IMR-90 (cell line): ENCODE results near the gene SPATA17. TPM values are rescaled to one million over a fixed set of nuclear protein-coding genes. Genes with fewer than 3 reads are reported as not detected.
A peak's percentile ranks its signal among the peaks of the same experiment; 100 is the strongest.

Experiments
- ATAC-seq: fragments of 200-7000 bp; cut with Tn5 transposase; 2 replicates; pipeline ENCODE4 v1.9.1; 2020; ENCODE audit warnings: low read depth, mild to moderate bottlenecking, moderate library complexity
- BruUV-seq: library from RNA; stranded (reverse); fragments of 400-500 nt; replicated peaks from 2 replicates; lab custom pipeline; 2021; lab: Mats Ljungman, UMichigan
- CTCF ChIA-PET: fragments of 300-600 bp; formaldehyde crosslinking; extraction: SDS; loops from one replicate; lab custom pipeline; 2021; ENCODE audit warnings: antibody characterized with exemption; lab: Yijun Ruan, JAX
- POLR2A ChIA-PET: fragments of 300-600 bp; sonication (Branson Sonifier 250); formaldehyde crosslinking; loops from one replicate; lab custom pipeline; 2022; ENCODE audit warnings: antibody characterized with exemption; ENCODE audit not compliant: unreplicated experiment; lab: Charles Lee
- DNase-seq: peaks from one replicate; pipeline ENCODE4 v3.0.0; 2013
- H2AFZ ChIP-seq: replicated peaks from 2 replicates; pipeline ENCODE3; 2013; ENCODE audit warnings: low read length, mild to moderate bottlenecking; ENCODE audit not compliant: poor library complexity
- H2AK5ac ChIP-seq: 2 replicates; pipeline ENCODE4 v1.6.1; 2013; ENCODE audit warnings: low read depth, low read length, inconsistent platforms
- H2AK9ac ChIP-seq: replicated peaks from 2 replicates; pipeline ENCODE3; 2013; ENCODE audit warnings: mild to moderate bottlenecking, low read depth, low read length, moderate library complexity; ENCODE audit not compliant: poor library complexity
- H2BK120ac ChIP-seq: 2 replicates; pipeline ENCODE4 v1.6.1; 2013; ENCODE audit warnings: low read depth, low read length, inconsistent platforms
- H2BK15ac ChIP-seq: 3 replicates; pipeline ENCODE4 v1.6.1; 2013; ENCODE audit warnings: low read depth, low read length, inconsistent platforms
- H2BK20ac ChIP-seq: 2 replicates; pipeline ENCODE4 v1.6.1; 2013; ENCODE audit warnings: low read depth, mild to moderate bottlenecking, inconsistent platforms, low read length, moderate library complexity
- H2BK5ac ChIP-seq: 2 replicates; pipeline ENCODE4 v1.6.1; 2013; ENCODE audit warnings: mild to moderate bottlenecking, low read depth, low read length, inconsistent platforms; ENCODE audit not compliant: poor library complexity, severe bottlenecking
- H3K14ac ChIP-seq: replicated peaks from 2 replicates; pipeline ENCODE4 v1.6.1; 2013; ENCODE audit warnings: low read depth, low read length, inconsistent platforms
- H3K18ac ChIP-seq: 2 replicates; pipeline ENCODE4 v1.6.1; 2013; ENCODE audit warnings: low read depth, low read length, control low read depth
- H3K23ac ChIP-seq: 2 replicates; pipeline ENCODE4 v1.6.1; 2013; ENCODE audit warnings: low read depth, low read length, inconsistent platforms
- H3K27ac ChIP-seq: 2 replicates; pipeline ENCODE4 v1.5.1; 2013; ENCODE audit warnings: mild to moderate bottlenecking, control low read depth, low read length; ENCODE audit not compliant: insufficient read depth
- H3K27me3 ChIP-seq: 2 replicates; pipeline ENCODE4 v1.6.1; 2013; ENCODE audit warnings: low read length; ENCODE audit not compliant: control insufficient read depth, insufficient read depth
- H3K36me3 ChIP-seq: 2 replicates; pipeline ENCODE4 v1.6.1; 2013; ENCODE audit warnings: low read length, mixed read lengths; ENCODE audit not compliant: control insufficient read depth, insufficient read depth
- H3K4ac ChIP-seq: 2 replicates; pipeline ENCODE4 v1.6.1; 2013; ENCODE audit warnings: low read depth, low read length, inconsistent platforms
- H3K4me1 ChIP-seq: 2 replicates; pipeline ENCODE4 v1.6.1; 2013; ENCODE audit warnings: low read length, mixed read lengths; ENCODE audit not compliant: control insufficient read depth, insufficient read depth
- H3K4me2 ChIP-seq: 2 replicates; pipeline ENCODE4 v1.6.1; 2013; ENCODE audit warnings: low read depth, mild to moderate bottlenecking, control low read depth, low read length, moderate library complexity
- H3K4me3 ChIP-seq: 2 replicates; pipeline ENCODE4 v1.5.1; 2013; ENCODE audit warnings: low read depth, mild to moderate bottlenecking, control low read depth, low read length, moderate library complexity; ENCODE audit not compliant: insufficient read depth
- H3K56ac ChIP-seq: 2 replicates; pipeline ENCODE4 v1.6.1; 2013; ENCODE audit warnings: low read length, inconsistent platforms; ENCODE audit not compliant: insufficient read depth; ENCODE audit errors: extremely low read depth
- H3K79me1 ChIP-seq, 2 experiments: 2 replicates each; pipeline ENCODE4 v1.6.1; 2013; ENCODE audit warnings: low read length in 2 of 2, inconsistent platforms in 1 of 2, low read depth in 1 of 2
- H3K9ac ChIP-seq: 2 replicates; pipeline ENCODE4 v1.6.1; 2013; ENCODE audit warnings: low read depth, low read length, control low read depth
- H3K9me1 ChIP-seq: 2 replicates; pipeline ENCODE4 v1.6.1; 2013; ENCODE audit warnings: low read length, inconsistent platforms; ENCODE audit not compliant: insufficient read depth
- H3K9me3 ChIP-seq: 2 replicates; pipeline ENCODE4 v1.6.1; 2013; ENCODE audit warnings: low read length; ENCODE audit not compliant: control insufficient read depth, insufficient read depth
- H4K20me1 ChIP-seq: 2 replicates; pipeline ENCODE4 v1.6.1; 2013; ENCODE audit warnings: low read length, inconsistent platforms; ENCODE audit not compliant: insufficient read depth
- H4K5ac ChIP-seq: 2 replicates; pipeline ENCODE4 v1.6.1; 2013; ENCODE audit warnings: mild to moderate bottlenecking, low read depth, low read length, control low read depth
- H4K8ac ChIP-seq, 2 experiments: 2 replicates each; pipeline ENCODE4 v1.6.1; 2013; ENCODE audit warnings: low read depth in 2 of 2, low read length in 2 of 2, control low read depth in 1 of 2, inconsistent platforms in 1 of 2
- H4K91ac ChIP-seq: 2 replicates; pipeline ENCODE4 v1.6.1; 2013; ENCODE audit warnings: low read depth, low read length, inconsistent platforms; ENCODE audit not compliant: insufficient read depth
- MAFK ChIP-seq: IDR thresholded peaks from 2 replicates; pipeline ENCODE4 v1.6.1; 2012; ENCODE audit warnings: low read depth, low read length, improper control_type of control experiment
- NFE2L2 ChIP-seq: fragments of 150-350 bp; IDR thresholded peaks from 2 replicates; pipeline ENCODE4 v1.6.1; 2016; ENCODE audit warnings: low read depth, mild to moderate bottlenecking, low read length
- RFX5 ChIP-seq: IDR thresholded peaks from 2 replicates; pipeline ENCODE4 v1.8.0; 2012; ENCODE audit warnings: low read depth, mild to moderate bottlenecking, low read length, moderate library complexity
- WGBS, 2 experiments: methylation state at CpG; one replicate each; pipeline versions ENCODE4 v1.1.5 to v1.1.7; 2013; ENCODE audit warnings: missing lambda C conversion rate in 2 of 2; ENCODE audit not compliant: insufficient read length in 1 of 2; ENCODE audit errors: extremely low coverage in 2 of 2; 5-methylcytosine and 5-hydroxymethylcytosine counted together
- dilution Hi-C: fragments of 300-500 bp; cut with HindIII; formaldehyde crosslinking; loops from one replicate; pipeline ENCODE4 v1.14.3; 2018; ENCODE audit warnings: low sequenced_read_pairs; ENCODE audit not compliant: unreplicated experiment
- in situ Hi-C: fragments of 300-500 bp; cut with MboI; formaldehyde crosslinking; loops from 3 replicates; pipeline ENCODE4 v1.14.3; 2019; ENCODE audit warnings: low sequenced_read_pairs, inconsistent platforms, mixed read lengths
- intact Hi-C: fragments of 100-400 bp; cut with micrococcal nuclease; formaldehyde crosslinking; loops from 2 replicates; pipeline ENCODE4 v1.10.0; 2022
- polyA plus RNA-seq, 3 experiments: library from polyadenylated mRNA; depleted of rRNA; stranded (reverse); fragments of >200 nt; gene quantifications; 2 replicates each; pipeline ENCODE4 v1.2.3, GENCODE V29; 2012; ENCODE audit warnings: low replicate concordance in 1 of 3
- total RNA-seq: library from RNA; depleted of rRNA; stranded (reverse); fragments of >200 nt; gene quantifications from 2 replicates; pipeline ENCODE4 v1.2.3, GENCODE V29; 2012

The SPATA17 gene
- total and polyA plus RNA-seq, 2 of the 4 experiments (the other 2 are of a cell fraction), result 0.03 to 0.18 TPM

GRCh38 chr1:217605390-217605789, 25.8 kb upstream of the SPATA17 start:
- H2BK15ac ChIP-seq, result no peak overlapping the region
- no peak overlapping the region for H3K14ac ChIP-seq
- H3K4me1 ChIP-seq, result no peaks in the 10 kb centered on the region
- TF ChIP-seq RFX5 (no peak), NFE2L2 (peak; percentile 51; the same call in 1 of the 2 replicates), MAFK (no peak)
- in situ Hi-C loops (no loop called here), intact Hi-C loops (no loop called here), dilution Hi-C loops (no loop called here)
- H3K27ac ChIP-seq, result no peak overlapping the region
- POLR2A ChIA-PET, result no interaction called here
- no peak overlapping the region for H3K9ac ChIP-seq
- H4K20me1 ChIP-seq, result no peaks in the 10 kb centered on the region
- H3K9me1 ChIP-seq, result no peaks in the 10 kb centered on the region
- H3K23ac ChIP-seq, result no peak overlapping the region
- H4K91ac ChIP-seq, result no peak overlapping the region
- H2AFZ ChIP-seq, result no peak overlapping the region
- no peak overlapping the region for H2AK9ac ChIP-seq
- H3K79me1 ChIP-seq, result peaks cover 4 to 6% of the 10 kb centered on the region in 2 experiments; a peak in 3 of 4 replicates
- no peak overlapping the region for H2AK5ac ChIP-seq
- no peak overlapping the region for H2BK20ac ChIP-seq
- DNase-seq, result no peak
- no peak overlapping the region for H3K4me3 ChIP-seq
- H3K4me2 ChIP-seq, result no peak overlapping the region
- no peak overlapping the region for H2BK120ac ChIP-seq
- ATAC-seq, result no peak
- no peak overlapping the region for H4K5ac ChIP-seq
- peaks cover 2% of the 10 kb centered on the region; the same call in 1 of the 2 replicates for H3K36me3 ChIP-seq
- H4K8ac ChIP-seq, result no peak overlapping the region
- no peak overlapping the region for H2BK5ac ChIP-seq
- CTCF ChIA-PET, result interaction anchor here (0.6 to 0.8 kb wide), 2 partner anchors 10 to 79 kb away, joined by 3 read pairs; no protein-coding TSS in a partner anchor
- no peak overlapping the region for H3K56ac ChIP-seq
- no peak overlapping the region for H3K4ac ChIP-seq
- no CpG with 5 or more reads among the region's 1 CpG for WGBS, 2 experiments
- no peaks in the 10 kb centered on the region for H3K9me3 ChIP-seq
- BruUV-seq, result no TSS peak
- H3K18ac ChIP-seq, result no peak overlapping the region
- H3K27me3 ChIP-seq, result no peaks in the 10 kb centered on the region
